Fibroblast of skin of abdomen (primary cell): Measurements from ENCODE around the gene CCL21.
A peak's percentile ranks its signal among the peaks of the same experiment; 100 is the strongest.

ENCODE experiments used
- DNase-seq: peaks from one replicate; pipeline ENCODE4 v3.0.0-alpha.2; 2013

CCL21 gene

GRCh38 chr9:34669809-34670562, 40.0 kb downstream of the CCL21 start:
- no peak for DNase-seq

DNA sequence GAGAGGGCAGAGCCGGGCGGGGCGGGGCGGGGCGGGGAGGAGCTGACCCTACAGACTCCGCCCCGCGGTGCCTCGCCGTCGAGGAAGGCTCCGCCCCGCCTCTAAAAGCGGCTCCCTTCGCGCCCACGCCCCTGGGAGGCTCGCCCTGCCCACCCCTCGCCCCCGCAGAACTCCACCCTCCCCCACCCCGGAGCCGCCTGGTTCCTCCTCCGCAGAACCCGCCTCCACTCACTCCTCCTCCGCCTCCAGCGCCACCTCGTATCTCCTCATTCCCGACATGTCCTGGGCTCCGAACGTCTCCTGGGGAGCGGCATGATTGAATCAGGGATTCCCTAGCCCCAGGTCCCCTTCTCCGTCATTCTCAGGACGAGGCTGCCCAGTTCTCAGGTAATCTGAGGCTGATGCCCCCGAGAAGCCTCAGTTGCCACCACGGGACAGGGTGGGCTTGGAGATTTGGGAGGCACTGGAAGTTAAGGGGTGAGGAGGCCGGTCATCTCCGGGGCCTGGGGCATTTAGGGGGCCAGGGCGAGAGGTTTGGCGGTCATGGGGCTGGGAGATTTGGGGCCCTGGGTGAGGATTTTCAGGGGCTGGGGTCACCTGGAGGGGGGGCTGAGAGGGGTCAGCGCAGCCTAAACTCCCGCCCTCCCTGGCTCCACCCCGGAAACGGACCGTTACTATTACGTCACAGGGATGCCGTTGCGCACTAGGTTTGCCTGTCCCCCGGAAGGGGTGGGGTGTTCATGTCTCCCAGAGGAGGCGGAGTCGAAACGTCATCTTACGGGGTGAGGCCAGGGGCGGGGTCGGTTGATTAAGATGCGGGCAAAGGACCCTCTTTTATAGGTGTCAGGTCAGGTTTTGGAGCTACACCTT, 44.3 kb downstream of the CCL21 start:
- peak; percentile 95 for DNase-seq

DNA sequence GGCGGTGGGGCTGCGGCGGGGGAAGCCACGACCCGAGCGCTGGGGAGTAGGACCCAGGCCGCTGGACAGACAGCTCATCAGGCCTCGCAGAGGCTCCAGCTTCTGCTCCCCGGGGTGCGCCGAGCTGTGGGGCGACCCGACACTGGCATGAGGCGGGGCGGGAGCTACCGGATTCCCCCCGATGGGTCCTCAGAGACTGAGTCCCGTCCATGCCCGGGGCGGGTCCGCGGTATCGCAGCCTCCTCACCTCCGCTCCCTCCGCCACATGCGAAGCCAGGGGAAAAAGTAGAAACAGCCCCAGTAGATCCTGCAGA, 44.9 kb downstream of the CCL21 start:
- DNase-seq: no peak

DNA sequence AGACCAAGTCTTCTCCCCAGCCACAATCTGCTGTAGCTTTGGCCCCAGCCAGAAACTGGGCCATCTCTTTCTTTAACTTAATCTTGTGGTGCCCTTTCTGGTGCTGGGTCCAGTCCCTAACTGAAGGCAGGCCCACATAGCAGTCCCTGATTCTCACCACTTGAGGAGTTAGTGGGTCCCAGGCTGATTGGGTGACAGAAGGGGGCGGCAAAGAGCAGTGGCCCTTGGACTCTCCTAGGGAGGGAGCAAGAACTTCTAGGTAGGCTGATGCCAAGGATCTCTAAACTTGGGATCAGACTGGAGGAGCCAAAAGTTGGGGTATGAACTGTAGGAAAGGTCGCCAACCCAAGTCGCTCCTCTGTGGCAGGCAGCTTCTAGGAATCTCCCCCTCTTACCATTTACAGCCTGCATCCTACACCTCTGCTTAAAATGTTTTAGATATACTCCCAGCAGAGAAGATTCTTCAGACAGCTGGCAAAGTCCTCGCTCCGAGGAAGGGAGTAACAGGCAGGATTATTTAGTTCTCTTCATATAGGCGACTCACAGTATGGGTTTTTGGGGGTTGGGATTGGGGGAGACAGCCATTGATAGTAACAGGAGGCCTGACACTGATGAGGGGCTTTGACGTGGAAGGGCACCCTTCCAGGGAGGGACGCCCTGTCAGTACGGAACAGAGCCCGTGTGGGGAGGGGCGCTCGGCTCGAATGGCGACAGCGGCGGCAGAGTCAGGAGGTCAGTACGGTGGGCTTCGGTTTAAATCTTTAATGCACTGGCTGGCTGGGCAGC, 45.5 kb downstream of the CCL21 start:
- peak; percentile 64 for DNase-seq

DNA sequence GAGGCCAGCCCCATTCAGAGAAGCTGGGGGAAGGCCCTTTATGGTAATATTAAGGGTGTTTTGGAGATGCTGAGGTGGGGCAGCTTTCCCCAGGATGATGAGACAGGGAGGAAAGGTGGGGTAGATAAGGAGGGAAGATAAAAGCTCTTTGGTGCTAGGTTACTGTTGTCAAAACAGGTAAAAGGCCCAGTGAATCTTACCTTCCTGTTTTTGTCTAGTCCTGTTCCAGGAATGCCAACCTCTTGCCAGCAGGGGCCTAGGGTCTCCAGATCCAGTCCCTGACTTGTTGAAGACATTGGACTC, 46.7 kb downstream of the CCL21 start:
- no peak for DNase-seq

GRCh38 chr9:34662526-34663302, 47.2 kb downstream of the CCL21 start, which contains the start of gene CCL27:
TSS of gene CCL27 (minus strand) at chr9:34662657. CDS start at chr9:34662633, 24 bp downstream.
- no peak for DNase-seq

DNA sequence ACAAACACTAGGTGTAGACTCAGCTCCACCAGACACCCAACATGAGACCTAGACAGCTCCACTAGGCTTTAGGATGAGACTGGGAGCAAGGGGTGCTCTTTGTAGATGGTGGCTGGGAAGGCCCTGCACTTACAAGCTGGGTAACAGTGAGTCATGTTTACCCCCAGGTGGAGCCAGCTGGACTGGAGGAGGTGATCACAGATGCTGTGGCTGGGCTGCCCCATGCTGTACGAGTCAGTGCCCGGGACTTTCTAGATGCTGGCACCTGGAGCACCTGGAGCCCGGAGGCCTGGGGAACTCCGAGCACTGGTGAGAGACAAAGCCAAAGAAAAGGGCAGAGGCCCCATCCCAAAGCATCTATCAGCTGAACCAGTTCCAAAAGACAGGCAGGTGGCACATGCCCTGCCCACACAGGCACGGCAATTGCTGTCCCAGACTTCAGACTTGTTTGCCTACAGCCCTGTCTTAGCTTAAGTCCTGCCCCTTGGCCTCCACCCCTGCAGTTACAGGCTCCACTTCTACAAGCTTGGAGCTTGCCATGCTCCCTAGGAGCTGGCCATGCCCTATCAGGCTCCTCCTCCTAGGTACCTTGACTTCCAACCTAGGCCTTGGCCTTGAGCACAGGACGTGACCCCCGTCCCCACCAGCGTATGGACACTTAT, 50.2 kb downstream of the CCL21 start:
- no peak for DNase-seq
